Parathyroid adenoma (tissue), 2 donors: ENCODE data around the gene PPFIA4.

Experiments used
- H2AFZ ChIP-seq: fragments of 300-600 bp; sonication (generic); one replicate; pipeline ENCODE4 v1.7.0; 2017; ENCODE audit warnings: antibody characterized with exemption, mild to moderate bottlenecking
- H3K27ac ChIP-seq: fragments of 300-600 bp; sonication (generic); one replicate; pipeline ENCODE4 v1.7.0; 2017
- H3K27me3 ChIP-seq: fragments of 300-600 bp; sonication (generic); one replicate; pipeline ENCODE4 v1.7.0; 2017; ENCODE audit warnings: low read length; ENCODE audit not compliant: control insufficient read depth, insufficient read depth
- H3K36me3 ChIP-seq: fragments of 300-600 bp; sonication (generic); one replicate; pipeline ENCODE4 v1.7.0; 2017; ENCODE audit warnings: low read length; ENCODE audit not compliant: control insufficient read depth, insufficient read depth
- H3K4me1 ChIP-seq: fragments of 300-600 bp; sonication (generic); one replicate; pipeline ENCODE4 v1.7.0; 2017; ENCODE audit warnings: control low read depth
- H3K4me2 ChIP-seq: fragments of 300-600 bp; sonication (generic); one replicate; pipeline ENCODE4 v1.7.0; 2017; ENCODE audit warnings: low read length
- H3K4me3 ChIP-seq: fragments of 300-600 bp; sonication (generic); one replicate; pipeline ENCODE4 v1.7.0; 2017; ENCODE audit warnings: low read depth, low read length
- H3K79me2 ChIP-seq: fragments of 300-600 bp; sonication (generic); one replicate; pipeline ENCODE4 v1.7.0; 2017; ENCODE audit warnings: control low read depth
- H3K9ac ChIP-seq: fragments of 300-600 bp; sonication (generic); one replicate; pipeline ENCODE4 v1.7.0; 2017; ENCODE audit warnings: mild to moderate bottlenecking
- H3K9me3 ChIP-seq: fragments of 300-600 bp; sonication (generic); one replicate; pipeline ENCODE4 v1.7.0; 2017; ENCODE audit warnings: low read length; ENCODE audit not compliant: control insufficient read depth
- TF ChIP-seq, protein P1 (sequence below): fragments of 300-600 bp; sonication (generic); IDR thresholded peaks from one replicate; pipeline ENCODE4 v1.7.0; 2017; ENCODE audit warnings: antibody characterized with exemption, mild to moderate bottlenecking
- donor health status: primary hyperparathyroidism.

The PPFIA4 gene

GRCh38 chr1:203082571-203083462, 56.5 kb downstream of the PPFIA4 start:
- Histone ChIP-seq H3K27ac (no peak overlapping the region), H3K9me3 (no peaks in the 10 kb centered on the region), H3K4me1 (no peaks in the 10 kb centered on the region), H3K4me2 (no peak overlapping the region), H2AFZ (no peak overlapping the region), H3K36me3 (no peaks in the 10 kb centered on the region), H3K27me3 (no peaks in the 10 kb centered on the region), H3K79me2 (no peaks in the 10 kb centered on the region), H3K4me3 (no peak overlapping the region), H3K9ac (no peak overlapping the region)
- TF ChIP-seq, protein P1, sequence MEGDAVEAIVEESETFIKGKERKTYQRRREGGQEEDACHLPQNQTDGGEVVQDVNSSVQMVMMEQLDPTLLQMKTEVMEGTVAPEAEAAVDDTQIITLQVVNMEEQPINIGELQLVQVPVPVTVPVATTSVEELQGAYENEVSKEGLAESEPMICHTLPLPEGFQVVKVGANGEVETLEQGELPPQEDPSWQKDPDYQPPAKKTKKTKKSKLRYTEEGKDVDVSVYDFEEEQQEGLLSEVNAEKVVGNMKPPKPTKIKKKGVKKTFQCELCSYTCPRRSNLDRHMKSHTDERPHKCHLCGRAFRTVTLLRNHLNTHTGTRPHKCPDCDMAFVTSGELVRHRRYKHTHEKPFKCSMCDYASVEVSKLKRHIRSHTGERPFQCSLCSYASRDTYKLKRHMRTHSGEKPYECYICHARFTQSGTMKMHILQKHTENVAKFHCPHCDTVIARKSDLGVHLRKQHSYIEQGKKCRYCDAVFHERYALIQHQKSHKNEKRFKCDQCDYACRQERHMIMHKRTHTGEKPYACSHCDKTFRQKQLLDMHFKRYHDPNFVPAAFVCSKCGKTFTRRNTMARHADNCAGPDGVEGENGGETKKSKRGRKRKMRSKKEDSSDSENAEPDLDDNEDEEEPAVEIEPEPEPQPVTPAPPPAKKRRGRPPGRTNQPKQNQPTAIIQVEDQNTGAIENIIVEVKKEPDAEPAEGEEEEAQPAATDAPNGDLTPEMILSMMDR, result no peak

- Histone ChIP-seq H3K9ac (no peak overlapping the region), H3K36me3 (no peaks in the 10 kb centered on the region), H3K4me2 (no peak overlapping the region), H3K4me1 (no peaks in the 10 kb centered on the region), H3K27ac (no peak overlapping the region), H3K9me3 (no peaks in the 10 kb centered on the region), H3K79me2 (no peaks in the 10 kb centered on the region), H2AFZ (no peak overlapping the region), H3K4me3 (no peak overlapping the region), H3K27me3 (no peaks in the 10 kb centered on the region)
- TF ChIP-seq, protein P1, result no peak
These were observed 57.2 kb downstream of the PPFIA4 start for GRCh38 chr1:203083463-203083921.

DNA sequence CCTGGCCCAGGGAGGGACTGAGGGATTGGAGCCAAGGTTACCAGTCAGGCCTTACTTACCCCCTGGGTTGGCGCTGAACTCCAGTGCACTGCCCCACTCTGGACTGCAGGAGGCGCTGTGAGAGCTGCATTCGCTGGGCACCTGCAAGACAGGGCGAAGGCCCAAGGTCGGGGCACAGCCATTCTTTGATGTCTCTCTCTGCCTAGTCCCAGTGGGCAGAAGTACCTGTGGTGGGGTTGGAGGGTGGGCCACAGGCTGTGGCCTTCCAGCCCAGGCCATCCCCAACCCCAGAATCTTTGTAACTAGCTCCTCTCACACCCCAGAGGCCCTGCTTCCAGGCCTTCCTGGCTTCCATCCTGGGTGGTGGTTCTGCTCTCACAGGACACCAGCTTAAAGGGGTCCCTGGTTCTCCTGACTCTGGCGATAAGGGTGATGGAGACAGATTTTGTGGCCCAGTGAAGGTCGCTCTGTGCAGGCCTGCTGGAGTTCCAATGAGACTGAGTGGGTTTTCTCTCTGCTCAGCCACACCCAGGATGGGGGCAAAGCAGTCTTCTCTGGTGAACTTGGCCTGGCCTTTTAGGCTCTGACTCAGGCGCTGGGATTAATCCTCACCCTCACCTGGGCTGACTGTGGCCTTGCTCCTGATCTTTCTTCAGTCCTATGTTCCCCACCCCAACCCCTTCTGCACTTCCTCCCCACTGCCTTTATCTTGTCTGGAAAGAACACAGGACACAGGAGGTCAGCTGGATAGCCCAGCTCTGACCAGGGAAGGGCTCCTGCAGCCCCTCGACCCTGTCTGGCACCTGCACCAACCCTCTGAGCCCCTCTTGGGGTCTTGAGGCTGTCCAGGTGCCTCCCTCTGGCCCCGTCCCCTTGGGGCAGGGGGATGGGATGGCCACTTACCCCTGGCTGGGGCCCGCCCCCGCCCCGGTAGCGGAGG, 58.6 kb downstream of the PPFIA4 start:
- Histone ChIP-seq H3K4me2 (no peak overlapping the region), H3K4me3 (no peak overlapping the region), H3K9ac (no peak overlapping the region), H3K79me2 (no peaks in the 10 kb centered on the region), H3K36me3 (no peaks in the 10 kb centered on the region), H3K27ac (no peak overlapping the region), H3K9me3 (no peaks in the 10 kb centered on the region), H2AFZ (no peak overlapping the region), H3K4me1 (no peaks in the 10 kb centered on the region), H3K27me3 (no peaks in the 10 kb centered on the region)
- TF ChIP-seq, protein P1, result no peak

GRCh38 chr1:203085528-203086406, 59.5 kb downstream of the PPFIA4 start, which contains the start of gene MYOG:
MYOG (minus strand) TSS chr1:203086012; CDS start chr1:203085961, 51 bp downstream.
- Histone ChIP-seq H3K9ac (no peak within 1 kb of the TSS), H3K36me3 (no peaks in the 10 kb centered on the region), H2AFZ (no peak within 1 kb of the TSS), H3K27me3 (no peaks in the 10 kb centered on the region), H3K9me3 (no peaks in the 10 kb centered on the region), H3K4me3 (no peak within 1 kb of the TSS), H3K4me1 (no peaks in the 10 kb centered on the region), H3K4me2 (no peak within 1 kb of the TSS), H3K79me2 (no peaks in the 10 kb centered on the region), H3K27ac (no peak within 1 kb of the TSS)
- TF ChIP-seq, protein P1, result no peak
